Mesenchymal stem cell (in vitro differentiated cells and primary cell): ENCODE data around the gene ACAN.

Experiments
- DNase-seq: peaks from one replicate; pipeline ENCODE4 v3.0.0-alpha.2; 2013
- H2AFZ ChIP-seq: one replicate; pipeline ENCODE4 v1.6.1; 2013; ENCODE audit warnings: low read depth, mild to moderate bottlenecking, control low read depth, inconsistent platforms, low read length, moderate library complexity
- H2AK5ac ChIP-seq: 2 replicates; pipeline ENCODE4 v1.6.1; 2013; ENCODE audit warnings: low read length, moderate library complexity, mild to moderate bottlenecking, inconsistent platforms; ENCODE audit not compliant: severe bottlenecking
- H2BK120ac ChIP-seq: one replicate; pipeline ENCODE4 v1.6.1; 2013; ENCODE audit warnings: low read depth, mild to moderate bottlenecking, inconsistent platforms, low read length, moderate library complexity
- H2BK12ac ChIP-seq, 2 experiments: one replicate each; pipeline ENCODE4 v1.6.1; 2013; ENCODE audit warnings: inconsistent platforms in 2 of 2, low read length in 2 of 2, mild to moderate bottlenecking in 2 of 2, moderate library complexity in 2 of 2, control low read depth in 1 of 2
- H2BK15ac ChIP-seq: one replicate; pipeline ENCODE4 v1.6.1; 2013; ENCODE audit warnings: mild to moderate bottlenecking, low read depth, inconsistent platforms; ENCODE audit not compliant: poor library complexity, severe bottlenecking
- H2BK5ac ChIP-seq: 2 replicates; pipeline ENCODE4 v1.6.1; 2013; ENCODE audit warnings: low read depth, mild to moderate bottlenecking, low read length, control low read depth, inconsistent platforms; ENCODE audit not compliant: poor library complexity, severe bottlenecking
- H3K14ac ChIP-seq, 2 experiments: one replicate each; pipeline ENCODE4 v1.6.1; 2013; ENCODE audit warnings: inconsistent platforms in 2 of 2, low read length in 2 of 2, control low read depth in 1 of 2, mild to moderate bottlenecking in 1 of 2, moderate library complexity in 1 of 2
- H3K18ac ChIP-seq, 2 experiments: one replicate each; pipeline ENCODE4 v1.6.1; 2013; ENCODE audit warnings: inconsistent platforms in 2 of 2, low read length in 2 of 2, control low read depth in 1 of 2, low read depth in 1 of 2, mild to moderate bottlenecking in 1 of 2
- H3K23ac ChIP-seq, 2 experiments: one replicate each; pipeline ENCODE4 v1.6.1; 2013; ENCODE audit warnings: inconsistent platforms in 2 of 2, low read length in 2 of 2, mild to moderate bottlenecking in 2 of 2, moderate library complexity in 2 of 2, control low read depth in 1 of 2
- H3K27ac ChIP-seq: 2 replicates; pipeline ENCODE4 v1.5.1; 2013; ENCODE audit warnings: mild to moderate bottlenecking, moderate library complexity, low read length, control low read depth, inconsistent platforms; ENCODE audit not compliant: poor library complexity, severe bottlenecking
- H3K27me3 ChIP-seq, 2 experiments: 2 replicates each; pipeline versions ENCODE4 v1.6.1 to v1.7.0; 2013; ENCODE audit warnings: low read length in 2 of 2, mild to moderate bottlenecking in 2 of 2, moderate library complexity in 2 of 2, control low read depth in 1 of 2, inconsistent platforms in 1 of 2; ENCODE audit not compliant: control insufficient read depth in 1 of 2, insufficient read depth in 1 of 2
- H3K36me3 ChIP-seq, 2 experiments: 2 replicates each; pipeline versions ENCODE4 v1.6.1 to v1.7.0; 2013; ENCODE audit warnings: low read length in 2 of 2, control low read depth in 1 of 2, inconsistent platforms in 1 of 2, low read depth in 1 of 2, mild to moderate bottlenecking in 1 of 2; ENCODE audit not compliant: insufficient read depth in 2 of 2, control insufficient read depth in 1 of 2
- H3K4ac ChIP-seq, 2 experiments: one replicate each; pipeline ENCODE4 v1.6.1; 2013; ENCODE audit warnings: inconsistent platforms in 2 of 2, low read length in 2 of 2, mild to moderate bottlenecking in 2 of 2, moderate library complexity in 2 of 2, control low read depth in 1 of 2, low read depth in 1 of 2
- H3K4me1 ChIP-seq: 2 replicates; pipeline ENCODE4 v1.6.1; 2013; ENCODE audit warnings: low read depth, low read length, control low read depth; ENCODE audit not compliant: control insufficient read depth, insufficient read depth
- H3K4me2 ChIP-seq: 2 replicates; pipeline ENCODE4 v1.6.1; 2013; ENCODE audit warnings: low read length, mild to moderate bottlenecking, inconsistent platforms; ENCODE audit not compliant: poor library complexity, severe bottlenecking
- H3K4me3 ChIP-seq, 2 experiments: 2 replicates each; pipeline versions ENCODE4 v1.5.1 to v1.7.0; 2013; ENCODE audit warnings: low read length in 2 of 2, mild to moderate bottlenecking in 2 of 2, control low read depth in 1 of 2, low read depth in 1 of 2; ENCODE audit not compliant: insufficient read depth in 1 of 2
- H3K79me1 ChIP-seq: replicated peaks from 2 replicates; pipeline ENCODE4 v1.6.1; 2013; ENCODE audit warnings: mild to moderate bottlenecking, control low read depth, low read length, inconsistent platforms; ENCODE audit not compliant: poor library complexity, severe bottlenecking
- H3K9ac ChIP-seq: 2 replicates; pipeline ENCODE4 v1.7.0; 2013; ENCODE audit warnings: mild to moderate bottlenecking, low read length, moderate library complexity
- H3K9me3 ChIP-seq: 2 replicates; pipeline ENCODE4 v1.7.0; 2013; ENCODE audit warnings: mild to moderate bottlenecking, low read length; ENCODE audit not compliant: control insufficient read depth
- H4K8ac ChIP-seq: one replicate; pipeline ENCODE4 v1.6.1; 2013; ENCODE audit warnings: inconsistent platforms, mild to moderate bottlenecking, low read length, moderate library complexity
- H4K91ac ChIP-seq: one replicate; pipeline ENCODE4 v1.6.1; 2013; ENCODE audit warnings: mild to moderate bottlenecking, low read length, inconsistent platforms
- WGBS: methylation state at CpG from one replicate; pipeline ENCODE4 v1.1.7; 2013; ENCODE audit warnings: mixed read lengths; 5-methylcytosine and 5-hydroxymethylcytosine counted together

Gene ACAN

DNA sequence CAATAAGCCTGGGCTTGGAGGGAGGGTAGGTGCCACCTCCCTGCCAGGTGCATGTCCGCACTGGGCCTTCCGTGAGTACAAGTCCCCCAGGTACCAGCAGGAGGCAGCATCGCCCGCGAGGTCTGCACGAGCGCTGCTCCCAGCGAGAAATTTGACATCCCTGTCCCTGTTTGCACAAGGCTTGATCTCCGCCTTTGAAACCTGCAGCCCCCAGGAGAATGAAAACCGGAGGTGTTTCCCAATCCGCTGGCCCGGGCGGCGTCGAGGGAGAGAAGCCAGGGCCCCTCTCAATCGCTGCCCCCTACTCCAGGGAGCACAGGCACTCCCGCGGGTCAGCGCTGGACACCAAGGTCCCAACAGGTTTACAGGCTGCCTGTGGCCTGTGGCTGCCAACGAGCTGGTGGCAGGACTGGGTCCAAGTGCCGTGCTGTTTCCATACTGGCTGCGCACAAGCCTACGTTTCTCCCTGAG lies 91.1 kb downstream of the ACAN start:
- H3K79me1 ChIP-seq: no peaks in the 10 kb centered on the region
- peak; percentile 26 for DNase-seq
- no peak overlapping the region for H3K23ac ChIP-seq
- H3K14ac ChIP-seq: no peak overlapping the region
- no peak overlapping the region for H2BK15ac ChIP-seq
- H3K36me3 ChIP-seq: peaks cover 0 to 13% of the 10 kb centered on the region in 2 experiments
- H3K27ac ChIP-seq: no peak overlapping the region
- H3K9ac ChIP-seq: no peak overlapping the region
- 3% methylated on average over 23 of the region's 23 CpGs for WGBS
- no peak overlapping the region for H4K8ac ChIP-seq
- H3K18ac ChIP-seq: no peak overlapping the region
- H4K91ac ChIP-seq: no peak overlapping the region
- H2AK5ac ChIP-seq: no peak overlapping the region
- no peaks in the 10 kb centered on the region for H3K9me3 ChIP-seq
- peak overlapping the region; percentile 95 for H3K4me2 ChIP-seq
- peak overlapping the region in 1 of 2 experiments; percentile 72 for H3K4me3 ChIP-seq
- H3K4me1 ChIP-seq: peaks cover 29% of the 10 kb centered on the region
- H2AFZ ChIP-seq: no peak overlapping the region
- H3K27me3 ChIP-seq: peaks cover 14 to 27% of the 10 kb centered on the region in 2 experiments
- H3K4ac ChIP-seq: no peak overlapping the region
- H2BK12ac ChIP-seq: no peak overlapping the region
- no peak overlapping the region for H2BK120ac ChIP-seq
- H2BK5ac ChIP-seq: no peak overlapping the region

DNA sequence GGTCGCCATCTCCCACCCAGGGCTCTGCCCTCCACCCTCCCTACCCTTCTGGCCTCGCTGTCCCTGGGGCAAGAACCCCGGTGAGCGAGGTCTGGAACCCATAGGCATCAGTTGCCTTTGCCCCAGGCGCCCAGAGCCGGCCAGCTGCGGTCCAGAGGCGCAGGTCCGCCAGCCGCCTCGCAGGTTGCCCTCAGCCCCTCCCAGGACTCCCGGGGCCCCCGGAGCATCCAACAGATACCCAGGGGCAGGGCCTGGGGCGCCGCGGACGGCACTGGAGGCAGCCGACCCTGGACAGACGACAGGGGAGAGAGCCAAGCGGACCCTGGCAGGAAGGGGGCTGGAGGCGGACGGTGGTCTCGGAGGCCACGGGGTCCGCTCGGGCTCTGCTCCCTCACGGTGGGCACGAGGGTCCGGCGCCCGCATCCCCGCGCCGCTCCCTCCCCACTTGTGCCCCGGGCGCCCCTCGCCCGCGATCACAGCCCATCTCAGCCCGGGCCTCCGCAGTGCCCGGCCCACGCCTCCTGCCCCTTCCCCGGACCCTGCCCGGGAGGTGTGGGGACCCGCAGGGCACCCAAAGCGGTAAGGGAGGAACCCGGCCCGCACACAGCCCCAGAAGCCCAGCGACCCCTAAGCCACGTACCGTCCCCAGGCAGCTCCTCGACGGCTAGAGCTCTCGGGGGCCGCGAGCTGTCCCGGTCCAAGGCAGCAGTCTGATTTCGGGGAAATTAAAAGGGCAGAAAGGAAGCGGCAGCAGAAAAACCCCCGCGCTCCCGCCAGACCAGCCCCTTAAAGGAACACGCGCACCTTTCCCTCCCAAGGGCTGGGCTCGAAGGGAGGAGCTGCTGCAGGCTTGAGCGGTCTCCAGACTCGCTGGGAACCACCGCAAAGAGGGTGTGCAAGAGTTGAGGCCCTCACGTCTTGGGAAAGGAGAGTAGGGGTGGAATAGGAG lies 91.9 kb downstream of the ACAN start, which contains the start of gene HAPLN3:
Gene HAPLN3, minus strand, starts transcription at position 726 of the 949 bp plus-strand sequence. CDS start 8,246 bp downstream, outside the sequence.
- Histone ChIP-seq H2AFZ (peak within 1 kb of the TSS; percentile 21), H2BK5ac (no peak within 1 kb of the TSS), H3K18ac (peak within 1 kb of the TSS; percentile 11 to 39), H3K9ac (peak within 1 kb of the TSS; percentile 58), H2BK120ac (no peak within 1 kb of the TSS), H3K79me1 (no peaks in the 10 kb centered on the region), H3K14ac (no peak within 1 kb of the TSS), H2AK5ac (no peak within 1 kb of the TSS), H3K4me2 (peak within 1 kb of the TSS; percentile 95), H3K4ac (no peak within 1 kb of the TSS), H4K8ac (no peak within 1 kb of the TSS), H3K36me3 (peaks cover 0 to 16% of the 10 kb centered on the region in 2 experiments), H4K91ac (no peak within 1 kb of the TSS), H3K4me1 (peaks cover 29% of the 10 kb centered on the region), H2BK15ac (peak within 1 kb of the TSS; percentile 60), H3K9me3 (no peaks in the 10 kb centered on the region), H3K23ac (peak within 1 kb of the TSS in 1 of 2 experiments; percentile 43), H3K27me3 (peaks cover 14 to 27% of the 10 kb centered on the region in 2 experiments), H2BK12ac (no peak within 1 kb of the TSS), H3K4me3 (peak within 1 kb of the TSS; percentile 57 to 72), H3K27ac (no peak within 1 kb of the TSS)
- DNase-seq: peak; percentile 29
- WGBS: 2% methylated on average over 51 of the region's 70 CpGs

- Histone ChIP-seq H2BK5ac (no peak overlapping the region), H3K4me1 (peaks cover 36% of the 10 kb centered on the region), H3K36me3 (peaks cover 11 to 28% of the 10 kb centered on the region in 2 experiments), H2BK12ac (no peak overlapping the region), H3K4ac (no peak overlapping the region), H3K18ac (no peak overlapping the region), H2BK15ac (no peak overlapping the region), H3K14ac (no peak overlapping the region), H2AFZ (no peak overlapping the region), H3K9me3 (no peaks in the 10 kb centered on the region), H4K91ac (no peak overlapping the region), H3K23ac (no peak overlapping the region), H3K4me3 (no peak overlapping the region), H2AK5ac (no peak overlapping the region), H3K9ac (no peak overlapping the region), H3K4me2 (no peak overlapping the region), H3K79me1 (no peaks in the 10 kb centered on the region), H3K27ac (no peak overlapping the region), H3K27me3 (peaks cover 14 to 27% of the 10 kb centered on the region in 2 experiments), H4K8ac (no peak overlapping the region), H2BK120ac (no peak overlapping the region)
- WGBS: 56% methylated on average over 8 of the region's 8 CpGs
- DNase-seq: no peak
These were observed 93.2 kb downstream of the ACAN start for GRCh38 chr15:88896333-88897033.

- Histone ChIP-seq H3K14ac (no peak overlapping the region), H2BK15ac (peak overlapping the region; percentile 41), H2AK5ac (no peak overlapping the region), H3K4me3 (no peak overlapping the region), H3K18ac (no peak overlapping the region), H3K9me3 (no peaks in the 10 kb centered on the region), H3K36me3 (peaks cover 15 to 33% of the 10 kb centered on the region in 2 experiments), H3K4me2 (no peak overlapping the region), H3K9ac (peak overlapping the region; percentile 15), H3K4me1 (peaks cover 36% of the 10 kb centered on the region), H2BK120ac (no peak overlapping the region), H2BK12ac (peak overlapping the region in 1 of 2 experiments; percentile 40), H3K79me1 (no peaks in the 10 kb centered on the region), H4K8ac (no peak overlapping the region), H2AFZ (no peak overlapping the region), H4K91ac (no peak overlapping the region), H2BK5ac (no peak overlapping the region), H3K23ac (no peak overlapping the region), H3K27me3 (peaks cover 14 to 27% of the 10 kb centered on the region in 2 experiments), H3K27ac (no peak overlapping the region), H3K4ac (no peak overlapping the region)
- no peak for DNase-seq
- WGBS: 59% methylated on average over 8 of the region's 8 CpGs
These were observed 93.9 kb downstream of the ACAN start for GRCh38 chr15:88897142-88897455.
